GM12891 (cell line): ENCODE data around the gene RMI2.

Experiments used
- POLR2A ChIP-seq: IDR thresholded peaks from 2 replicates; pipeline ENCODE4 v1.6.1; 2011; ENCODE audit warnings: low read depth, low read length, control low read depth
- SPI1 ChIP-seq: IDR thresholded peaks from 2 replicates; pipeline ENCODE4 v1.6.1; 2011; ENCODE audit warnings: low read depth, low read length, control low read depth

DNA sequence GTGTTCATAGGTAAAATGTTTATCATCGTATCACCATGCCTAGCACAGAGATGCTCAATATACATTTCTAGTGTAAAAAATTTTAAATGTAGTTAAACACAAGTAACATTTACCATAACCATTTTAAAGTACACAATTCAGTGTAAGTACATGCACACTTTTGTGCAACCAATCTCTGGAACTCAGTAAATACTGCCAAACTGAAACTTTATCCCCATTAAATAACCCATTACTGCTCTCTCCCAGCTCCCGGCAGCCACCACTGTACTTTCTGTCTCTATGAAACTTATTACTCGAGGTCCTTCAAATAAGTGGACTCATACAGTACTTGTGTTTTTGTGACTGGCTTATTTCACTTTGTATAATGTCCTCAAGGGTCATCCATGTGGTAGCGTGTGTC lies 29.0 kb downstream of the RMI2 start:
- TF ChIP-seq SPI1 = no peak
- TF ChIP-seq POLR2A = no peak
